Measurements from ENCODE around the gene AUTS2. TPM values are rescaled to one million over a fixed set of nuclear protein-coding genes. Genes with fewer than 3 reads are reported as not detected.

Gene AUTS2
- total RNA-seq, 1 donor from 2014 or later: 94.1 TPM

DNA sequence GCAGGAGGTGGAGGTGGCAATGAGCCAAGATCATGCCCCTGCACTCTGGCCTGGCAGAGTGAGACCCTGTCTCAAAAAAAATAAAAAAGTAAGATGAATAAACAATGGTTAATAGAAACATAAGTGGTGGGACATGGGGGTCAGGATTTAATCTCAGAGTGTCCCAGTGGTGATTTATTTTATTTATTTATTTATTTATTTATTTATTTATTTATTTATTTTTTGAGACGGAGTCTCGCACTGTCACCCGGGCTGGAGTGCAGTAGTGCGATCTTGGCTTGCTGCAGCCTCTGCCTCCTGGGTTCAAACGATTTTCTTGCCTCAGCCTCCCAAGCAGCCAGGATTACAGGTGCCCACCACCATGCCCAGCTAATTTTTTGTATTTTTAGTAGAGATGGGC lies 1051.0 kb downstream of the AUTS2 start:
- Mint-ChIP-seq H3K9me3 (no peaks in the 10 kb centered on the region), H3K27ac (no peak overlapping the region), H3K4me3 (no peak overlapping the region), H3K27me3 (peaks cover 4% of the 10 kb centered on the region), H3K4me1 (ENCODE audit: unreplicated experiment) (peaks cover 12% of the 10 kb centered on the region), H3K36me3 (peaks cover 9% of the 10 kb centered on the region)
- TF ChIP-seq, protein P1, sequence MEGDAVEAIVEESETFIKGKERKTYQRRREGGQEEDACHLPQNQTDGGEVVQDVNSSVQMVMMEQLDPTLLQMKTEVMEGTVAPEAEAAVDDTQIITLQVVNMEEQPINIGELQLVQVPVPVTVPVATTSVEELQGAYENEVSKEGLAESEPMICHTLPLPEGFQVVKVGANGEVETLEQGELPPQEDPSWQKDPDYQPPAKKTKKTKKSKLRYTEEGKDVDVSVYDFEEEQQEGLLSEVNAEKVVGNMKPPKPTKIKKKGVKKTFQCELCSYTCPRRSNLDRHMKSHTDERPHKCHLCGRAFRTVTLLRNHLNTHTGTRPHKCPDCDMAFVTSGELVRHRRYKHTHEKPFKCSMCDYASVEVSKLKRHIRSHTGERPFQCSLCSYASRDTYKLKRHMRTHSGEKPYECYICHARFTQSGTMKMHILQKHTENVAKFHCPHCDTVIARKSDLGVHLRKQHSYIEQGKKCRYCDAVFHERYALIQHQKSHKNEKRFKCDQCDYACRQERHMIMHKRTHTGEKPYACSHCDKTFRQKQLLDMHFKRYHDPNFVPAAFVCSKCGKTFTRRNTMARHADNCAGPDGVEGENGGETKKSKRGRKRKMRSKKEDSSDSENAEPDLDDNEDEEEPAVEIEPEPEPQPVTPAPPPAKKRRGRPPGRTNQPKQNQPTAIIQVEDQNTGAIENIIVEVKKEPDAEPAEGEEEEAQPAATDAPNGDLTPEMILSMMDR (conservative IDR thresholded peaks at IDR 0.05): no peak
- no peak for DNase-seq (ENCODE audit: extremely low spot score, unreplicated experiment)

GRCh38 chr7:70654146-70654545 lies 1055.9 kb downstream of the AUTS2 start:
- H3K36me3 Mint-ChIP-seq: peaks cover 3% of the 10 kb centered on the region
- no peak overlapping the region for H3K4me3 Mint-ChIP-seq
- peaks cover 14% of the 10 kb centered on the region for H3K4me1 Mint-ChIP-seq (ENCODE audit: unreplicated experiment)
- TF ChIP-seq, protein P1 (conservative IDR thresholded peaks at IDR 0.05): no peak
- H3K27ac Mint-ChIP-seq: no peak overlapping the region
- DNase-seq (ENCODE audit: extremely low spot score, unreplicated experiment): no peak
- H3K27me3 Mint-ChIP-seq: no peaks in the 10 kb centered on the region
- H3K9me3 Mint-ChIP-seq: no peaks in the 10 kb centered on the region

GRCh38 chr7:70654979-70655378 lies 1056.7 kb downstream of the AUTS2 start:
- Mint-ChIP-seq H3K9me3 (no peaks in the 10 kb centered on the region), H3K27ac (no peak overlapping the region), H3K27me3 (no peaks in the 10 kb centered on the region), H3K4me3 (no peak overlapping the region), H3K4me1 (ENCODE audit: unreplicated experiment) (peaks cover 14% of the 10 kb centered on the region), H3K36me3 (peaks cover 3% of the 10 kb centered on the region)
- TF ChIP-seq, protein P1 (conservative IDR thresholded peaks at IDR 0.05): no peak
- no peak for DNase-seq (ENCODE audit: extremely low spot score, unreplicated experiment)

DNA sequence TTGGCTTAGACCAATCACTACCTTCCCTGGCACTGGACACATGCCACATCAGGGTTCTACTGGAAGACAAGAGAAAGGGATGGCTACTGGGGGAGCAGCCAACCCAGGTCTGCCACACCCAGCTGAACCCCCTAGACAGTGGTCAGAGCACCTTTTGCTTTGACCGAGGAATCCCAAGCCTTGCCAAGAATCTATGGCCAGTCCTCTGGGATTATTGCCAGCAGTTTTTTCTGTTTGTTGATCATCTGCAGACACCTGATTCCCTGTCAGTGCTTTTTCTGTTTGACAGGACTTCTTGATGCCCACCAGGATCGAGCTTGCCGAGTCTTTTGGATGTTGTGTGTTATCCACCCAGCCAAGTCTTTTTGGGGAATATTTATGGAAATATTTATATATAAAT lies 1057.4 kb downstream of the AUTS2 start:
- H3K36me3 Mint-ChIP-seq: peaks cover 1% of the 10 kb centered on the region
- TF ChIP-seq, protein P1 (conservative IDR thresholded peaks at IDR 0.05): no peak
- H3K4me3 Mint-ChIP-seq: no peak overlapping the region

DNA sequence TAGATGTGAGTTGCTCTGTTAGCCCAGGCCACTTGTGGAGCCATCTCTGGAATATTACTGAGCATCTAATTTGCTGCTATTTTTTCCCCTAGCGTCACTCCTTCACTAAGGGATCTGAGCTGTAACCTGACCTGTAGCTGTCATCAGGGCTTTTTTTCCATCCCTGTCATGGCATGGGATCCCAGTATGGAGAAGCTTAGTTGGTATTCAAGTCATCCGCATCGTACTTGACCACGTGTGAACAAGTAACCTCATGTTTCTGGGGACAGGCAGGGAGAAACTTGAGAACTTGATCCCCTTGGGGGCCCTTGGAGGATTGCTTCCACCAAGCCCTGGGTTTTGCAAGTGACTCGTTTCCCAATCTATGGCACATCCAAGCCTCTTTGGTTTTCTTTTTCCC lies 1059.3 kb downstream of the AUTS2 start:
- no peaks in the 10 kb centered on the region for H3K9me3 Mint-ChIP-seq
- TF ChIP-seq, protein P1 (conservative IDR thresholded peaks at IDR 0.05): no peak
- no peak overlapping the region for H3K27ac Mint-ChIP-seq
- no peak for DNase-seq (ENCODE audit: extremely low spot score, unreplicated experiment)
- no peaks in the 10 kb centered on the region for H3K36me3 Mint-ChIP-seq
- H3K4me1 Mint-ChIP-seq (ENCODE audit: unreplicated experiment): peaks cover 17% of the 10 kb centered on the region
- H3K27me3 Mint-ChIP-seq: no peaks in the 10 kb centered on the region
- no peak overlapping the region for H3K4me3 Mint-ChIP-seq

More for the DNA sequence above, 1057.4 kb downstream of the AUTS2 start:
- no peak overlapping the region for H3K27ac Mint-ChIP-seq
- no peak for DNase-seq (ENCODE audit: extremely low spot score, unreplicated experiment)
- no peaks in the 10 kb centered on the region for H3K9me3 Mint-ChIP-seq
- no peaks in the 10 kb centered on the region for H3K27me3 Mint-ChIP-seq
- peaks cover 14% of the 10 kb centered on the region for H3K4me1 Mint-ChIP-seq (ENCODE audit: unreplicated experiment)
